GM12878 (cell line): ENCODE results near the gene UQCRFS1. TPM values are rescaled to one million over a fixed set of nuclear protein-coding genes. Genes with fewer than 3 reads are reported as not detected.

ENCODE experiments used
- KLF5 ChIP-seq: fragments of 450-650 bp; IDR thresholded peaks from 2 replicates; pipeline ENCODE4 v1.6.1; 2014; ENCODE audit warnings: mild to moderate bottlenecking; ENCODE audit not compliant: partially characterized antibody
- MTA2 ChIP-seq: fragments of 450-650 bp; IDR thresholded peaks from 2 replicates; pipeline ENCODE4 v1.6.1; 2016; ENCODE audit warnings: low read depth, mild to moderate bottlenecking, moderate library complexity
- MYB ChIP-seq: fragments of 150-350 bp; IDR thresholded peaks from 2 replicates; pipeline ENCODE4 v1.6.1; 2014; ENCODE audit warnings: mild to moderate bottlenecking, low read depth, low read length, borderline replicate concordance
- NBN ChIP-seq: fragments of 450-650 bp; IDR thresholded peaks from 2 replicates; pipeline ENCODE4 v1.6.1; 2016
- RUNX3 ChIP-seq: IDR thresholded peaks from 2 replicates; pipeline ENCODE4 v1.6.1; 2012; ENCODE audit warnings: low read length, inconsistent platforms
- ZBED1 ChIP-seq: IDR thresholded peaks from 2 replicates; pipeline ENCODE4 v1.6.1; 2016; ENCODE audit warnings: borderline replicate concordance
- ZBTB11 ChIP-seq: fragments of 450-650 bp; formaldehyde crosslinking; IDR thresholded peaks from 2 replicates; pipeline ENCODE4 v1.5.0; 2022; ENCODE audit warnings: mild to moderate bottlenecking, missing genetic modification characterization
- polyA plus RNA-seq, 11 experiments: library from polyadenylated mRNA; depleted of rRNA in 4 of 11; unstranded in 6 of 11; stranded (reverse) in 5 of 11; fragments of >200 nt; fragmentation: Nextera tagmentation in 4 of 11; fragmentation: Illumina TruSeq in 1 of 11; extraction: Ambion mirVana in 4 of 11; extraction: Trizol in 1 of 11; gene quantifications; 1 replicate in 1 of 11; 2 replicates in 10 of 11; pipeline versions ENCODE4 v1.2.1 to v1.2.3, GENCODE V29; 2011 to 2016; ENCODE audit warnings: inconsistent platforms in 2 of 11, missing spikeins in 2 of 11, low read depth in 1 of 11
- total RNA-seq, 4 experiments: library from RNA; depleted of rRNA in 3 of 4; stranded (reverse); fragments of >200 nt in 3 of 4; fragmentation: Illumina TruSeq in 1 of 4; extraction: Trizol in 1 of 4; gene quantifications; 2 replicates each; pipeline versions ENCODE4 v1.2.1 to v1.2.3, GENCODE V29; 2013 to 2021
- TF ChIP-seq, protein P1 (sequence below): fragments of 450-650 bp; IDR thresholded peaks from 2 replicates; pipeline ENCODE4 v1.6.1; 2017; ENCODE audit warnings: mild to moderate bottlenecking, moderate library complexity

Gene UQCRFS1
- total and polyA plus RNA-seq, 10 of the 15 experiments (the other 5 are each of a cell fraction or from before 2014, with no cell fraction given): 9.3 to 125 (median 67.9) TPM

DNA sequence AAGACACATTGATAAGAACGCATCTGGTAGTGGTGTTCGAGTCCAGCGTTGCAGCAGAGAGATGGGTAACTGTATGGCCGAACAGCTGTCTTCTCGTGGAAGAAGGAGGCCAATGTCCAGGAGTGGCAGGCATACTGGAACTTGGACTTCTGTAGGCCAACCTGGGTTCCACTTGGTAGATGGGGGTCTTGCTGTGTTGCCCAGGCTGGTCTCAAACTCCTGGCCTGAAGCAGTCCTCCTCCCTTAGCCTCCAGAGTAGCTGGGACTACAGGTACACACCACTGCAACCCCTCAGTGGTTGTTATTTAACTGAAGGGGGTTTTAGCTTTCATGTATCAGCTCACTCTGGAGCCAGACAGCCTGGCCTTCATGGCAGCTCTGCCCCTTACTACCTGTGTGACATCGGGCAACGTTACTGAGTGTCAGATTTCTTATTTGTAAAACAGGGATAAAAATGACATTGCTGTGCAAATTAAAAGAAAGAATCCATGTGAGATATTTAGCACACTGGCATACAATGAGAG lies 2.4 kb upstream of the UQCRFS1 start (continued):
- TF ChIP-seq KLF5 (no peak), RUNX3 (no peak), ZBTB11 (CRISPR knock-in tag) (no peak), MTA2 (no peak), NBN (no peak), MYB (no peak), ZBED1 (no peak)
- TF ChIP-seq, protein P1, sequence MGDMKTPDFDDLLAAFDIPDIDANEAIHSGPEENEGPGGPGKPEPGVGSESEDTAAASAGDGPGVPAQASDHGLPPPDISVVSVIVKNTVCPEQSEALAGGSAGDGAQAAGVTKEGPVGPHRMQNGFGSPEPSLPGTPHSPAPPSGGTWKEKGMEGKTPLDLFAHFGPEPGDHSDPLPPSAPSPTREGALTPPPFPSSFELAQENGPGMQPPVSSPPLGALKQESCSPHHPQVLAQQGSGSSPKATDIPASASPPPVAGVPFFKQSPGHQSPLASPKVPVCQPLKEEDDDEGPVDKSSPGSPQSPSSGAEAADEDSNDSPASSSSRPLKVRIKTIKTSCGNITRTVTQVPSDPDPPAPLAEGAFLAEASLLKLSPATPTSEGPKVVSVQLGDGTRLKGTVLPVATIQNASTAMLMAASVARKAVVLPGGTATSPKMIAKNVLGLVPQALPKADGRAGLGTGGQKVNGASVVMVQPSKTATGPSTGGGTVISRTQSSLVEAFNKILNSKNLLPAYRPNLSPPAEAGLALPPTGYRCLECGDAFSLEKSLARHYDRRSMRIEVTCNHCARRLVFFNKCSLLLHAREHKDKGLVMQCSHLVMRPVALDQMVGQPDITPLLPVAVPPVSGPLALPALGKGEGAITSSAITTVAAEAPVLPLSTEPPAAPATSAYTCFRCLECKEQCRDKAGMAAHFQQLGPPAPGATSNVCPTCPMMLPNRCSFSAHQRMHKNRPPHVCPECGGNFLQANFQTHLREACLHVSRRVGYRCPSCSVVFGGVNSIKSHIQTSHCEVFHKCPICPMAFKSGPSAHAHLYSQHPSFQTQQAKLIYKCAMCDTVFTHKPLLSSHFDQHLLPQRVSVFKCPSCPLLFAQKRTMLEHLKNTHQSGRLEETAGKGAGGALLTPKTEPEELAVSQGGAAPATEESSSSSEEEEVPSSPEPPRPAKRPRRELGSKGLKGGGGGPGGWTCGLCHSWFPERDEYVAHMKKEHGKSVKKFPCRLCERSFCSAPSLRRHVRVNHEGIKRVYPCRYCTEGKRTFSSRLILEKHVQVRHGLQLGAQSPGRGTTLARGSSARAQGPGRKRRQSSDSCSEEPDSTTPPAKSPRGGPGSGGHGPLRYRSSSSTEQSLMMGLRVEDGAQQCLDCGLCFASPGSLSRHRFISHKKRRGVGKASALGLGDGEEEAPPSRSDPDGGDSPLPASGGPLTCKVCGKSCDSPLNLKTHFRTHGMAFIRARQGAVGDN: no peak
